A549 (cell line): ENCODE results near the gene EPB41L4B. TPM values are rescaled to one million over a fixed set of nuclear protein-coding genes. Genes with fewer than 3 reads are reported as not detected.

Experiments
- ATAC-seq, 2 experiments: fragments of 200-7000 bp in 1 of 2; fragments of >200 bp in 1 of 2; cut with Nextera tagmentation in 1 of 2; cut with Tn5 transposase in 1 of 2; 3 replicates each; pipeline versions ENCODE4 v1.8.0 to v1.9.1; 2018 to 2020; ENCODE audit warnings: mild to moderate bottlenecking in 1 of 2, moderate library complexity in 1 of 2
- CTCF ChIA-PET: fragments of 300-600 bp; sonication (Branson Sonifier 250); formaldehyde crosslinking; extraction: SDS; loops from one replicate; lab custom pipeline; 2021; ENCODE audit warnings: antibody characterized with exemption, inconsistent platforms; lab: Yijun Ruan, JAX
- POLR2A ChIA-PET: fragments of 350-600 bp; formaldehyde crosslinking; extraction: SDS; loops from one replicate; lab custom pipeline; 2021; ENCODE audit warnings: antibody characterized with exemption, inconsistent platforms; lab: Yijun Ruan, JAX
- DNase-seq, 2 experiments: peaks; one replicate each; pipeline versions ENCODE4 v3.0.0 to v3.0.0-alpha.2; 2011 to 2016; ENCODE audit warnings: low read depth in 1 of 2, low spot score in 1 of 2
- FAIRE-seq: peaks from 2 replicates; lab custom pipeline; 2011; peaks lifted over from hg19 to GRCh38; lab: Jason Lieb, UNC
- H3K27ac ChIP-seq, 2 experiments: fragments of >200 bp; sonication (Bioruptor Twin); formaldehyde crosslinking; 3 replicates each; pipeline ENCODE4 v1.5.1; 2016 to 2017
- H3K4me1 ChIP-seq: fragments of >200 bp; sonication (Bioruptor Twin); formaldehyde crosslinking; 3 replicates; pipeline ENCODE4 v1.6.1; 2016
- H3K4me2 ChIP-seq: fragments of >200 bp; sonication (Bioruptor Twin); formaldehyde crosslinking; 3 replicates; pipeline ENCODE4 v1.6.1; 2016
- H3K4me3 ChIP-seq: fragments of >200 bp; sonication (Bioruptor Twin); formaldehyde crosslinking; 3 replicates; pipeline ENCODE4 v1.5.1; 2016
- H3K9me3 ChIP-seq: fragments of >200 bp; sonication (Bioruptor Twin); formaldehyde crosslinking; 3 replicates; pipeline ENCODE4 v1.6.1; 2016
- BHLHE40 ChIP-seq: IDR thresholded peaks from 2 replicates; pipeline ENCODE4 v1.6.1; 2012; ENCODE audit warnings: low read depth, low read length, inconsistent platforms
- CBX2 ChIP-seq: fragments of 200-600 bp; sonication (generic); IDR thresholded peaks from 2 replicates; pipeline ENCODE4 v1.6.1; 2016; ENCODE audit warnings: low read depth, mild to moderate bottlenecking, borderline replicate concordance
- CBX8 ChIP-seq: fragments of 200-600 bp; sonication (generic); IDR thresholded peaks from 2 replicates; pipeline ENCODE4 v1.6.1; 2016
- CEBPB ChIP-seq, 2 experiments: fragments of >200 bp in 1 of 2; sonication (Bioruptor Twin) in 1 of 2; formaldehyde crosslinking in 1 of 2; IDR thresholded peaks; 2 replicates each; pipeline ENCODE4 v1.6.1; 2012 to 2016
- CHD4 ChIP-seq: fragments of 200-600 bp; sonication (generic); IDR thresholded peaks from 2 replicates; pipeline ENCODE4 v1.6.1; 2016; ENCODE audit warnings: antibody characterized with exemption, mild to moderate bottlenecking, borderline replicate concordance
- EHF ChIP-seq: fragments of 250-450 bp; sonication (Bioruptor Pico); IDR thresholded peaks from 2 replicates; pipeline ENCODE4 v1.5.0; 2020; ENCODE audit warnings: mild to moderate bottlenecking
- GATA3 ChIP-seq: IDR thresholded peaks from 2 replicates; pipeline ENCODE4 v1.6.1; 2012; ENCODE audit warnings: borderline replicate concordance
- HOXB13 ChIP-seq: fragments of 250-450 bp; sonication (Bioruptor Pico); IDR thresholded peaks from 2 replicates; pipeline ENCODE4 v1.5.0; 2020; ENCODE audit warnings: low read depth, mild to moderate bottlenecking, moderate library complexity
- JUN ChIP-seq, 2 experiments: fragments of >200 bp; sonication (Bioruptor Twin); formaldehyde crosslinking; IDR thresholded peaks; 2 replicates in 1 of 2; 3 replicates in 1 of 2; pipeline ENCODE4 v1.6.1; 2016 to 2017
- KDM5A ChIP-seq: fragments of 200-600 bp; sonication (generic); IDR thresholded peaks from 2 replicates; pipeline ENCODE4 v1.6.1; 2016; ENCODE audit warnings: antibody characterized with exemption, mild to moderate bottlenecking
- MAFK ChIP-seq: fragments of 450-650 bp; IDR thresholded peaks from 2 replicates; pipeline ENCODE4 v1.6.1; 2014; ENCODE audit not compliant: partially characterized antibody
- PHF8 ChIP-seq: fragments of 200-600 bp; sonication (generic); IDR thresholded peaks from 2 replicates; pipeline ENCODE4 v1.6.1; 2016; ENCODE audit warnings: low read depth, mild to moderate bottlenecking, antibody characterized with exemption, moderate library complexity, borderline replicate concordance
- POLR2AphosphoS2 ChIP-seq: conservative IDR thresholded peaks from 2 replicates; pipeline ENCODE4 v1.6.1; 2012; ENCODE audit warnings: low read length, improper control_type of control experiment, inconsistent platforms
- RAD21 ChIP-seq, 2 experiments: fragments of >200 bp in 1 of 2; sonication (Bioruptor Twin) in 1 of 2; formaldehyde crosslinking in 1 of 2; IDR thresholded peaks in 1 of 2; conservative IDR thresholded peaks in 1 of 2; 2 replicates in 1 of 2; 3 replicates in 1 of 2; pipeline ENCODE4 v1.6.1; 2012 to 2018; ENCODE audit warnings: inconsistent platforms in 1 of 2
- RCOR1 ChIP-seq: fragments of 150-350 bp; IDR thresholded peaks from 2 replicates; pipeline ENCODE4 v1.6.1; 2014; ENCODE audit warnings: antibody characterized with exemption, low read length, low read depth
- RNF2 ChIP-seq: fragments of 200-600 bp; sonication (generic); IDR thresholded peaks from 2 replicates; pipeline ENCODE4 v1.6.1; 2016; ENCODE audit warnings: low read depth, mild to moderate bottlenecking, antibody characterized with exemption, moderate library complexity, borderline replicate concordance
- SMC3 ChIP-seq: fragments of >200 bp; sonication (Bioruptor Twin); formaldehyde crosslinking; IDR thresholded peaks from 3 replicates; pipeline ENCODE4 v1.6.1; 2018; ENCODE audit warnings: inconsistent platforms
- TFCP2L1 ChIP-seq: fragments of 250-450 bp; sonication (Bioruptor Pico); IDR thresholded peaks from 2 replicates; pipeline ENCODE4 v1.5.0; 2021; ENCODE audit warnings: mild to moderate bottlenecking
- ZC3H11A ChIP-seq: fragments of 450-650 bp; IDR thresholded peaks from 2 replicates; pipeline ENCODE4 v1.6.1; 2014; ENCODE audit warnings: antibody characterized with exemption, mild to moderate bottlenecking
- ZFP36 ChIP-seq: fragments of 450-650 bp; IDR thresholded peaks from 2 replicates; pipeline ENCODE4 v1.6.1; 2014; ENCODE audit warnings: borderline replicate concordance; ENCODE audit not compliant: partially characterized antibody
- WGBS: methylation state at CpG from one replicate; pipeline ENCODE4 v1.1.6; 2017; ENCODE audit errors: missing lambda C conversion rate; 5-methylcytosine and 5-hydroxymethylcytosine counted together
- polyA plus RNA-seq, 4 experiments: library from polyadenylated mRNA; depleted of rRNA in 3 of 4; stranded (reverse); fragments of >200 nt; fragmentation: RNase III in 1 of 4; extraction: RNeasy Plus Mini Kit Qiagen cat#74134 plus additional on column Dnase treatment in 1 of 4; gene quantifications; 2 replicates in 3 of 4; 3 replicates in 1 of 4; pipeline ENCODE4 v1.2.3, GENCODE V29; 2011 to 2017
- TF ChIP-seq, protein P1 (sequence below): IDR thresholded peaks from 2 replicates; pipeline ENCODE4 v1.6.1; 2012
- TF ChIP-seq, protein P2 (sequence below): fragments of >200 bp; sonication (Bioruptor Twin); formaldehyde crosslinking; IDR thresholded peaks from 3 replicates; pipeline ENCODE4 v1.6.1; 2016

The EPB41L4B gene
- polyA plus RNA-seq, 2 of the 4 experiments (the other 2 are of a cell fraction) = 7.9 to 22.0 TPM

DNA sequence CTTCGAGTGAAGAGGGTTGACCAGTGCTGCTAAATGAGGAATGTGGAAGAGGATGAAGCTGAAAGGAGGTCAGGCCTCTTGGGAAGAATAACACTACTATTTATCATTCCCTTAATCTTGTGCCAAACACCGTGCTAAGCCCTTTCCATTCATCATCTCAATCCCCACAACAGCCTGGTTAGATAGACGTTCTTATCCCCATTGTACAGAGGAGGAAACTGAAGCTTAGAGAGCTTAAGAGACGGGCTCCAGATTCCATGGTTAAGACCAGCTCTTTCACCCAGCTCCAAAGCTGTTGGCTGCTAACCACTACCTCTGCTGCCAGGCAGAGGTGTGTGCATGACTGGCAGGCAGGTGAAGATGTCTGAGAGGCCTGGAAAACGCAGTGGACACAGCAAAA, 868 bp upstream of the EPB41L4B start:
- peak overlapping the region; percentile 84 to 93; a peak in 5 of 6 replicates for H3K27ac ChIP-seq
- FAIRE-seq = no peak
- no peak overlapping the region for H3K4me3 ChIP-seq
- H3K4me2 ChIP-seq = no peak overlapping the region
- peaks cover 40% of the 10 kb centered on the region for H3K4me1 ChIP-seq
- ChIA-PET POLR2A (no interaction called here), CTCF (interaction anchor here (0.7 to 2.9 kb wide), 28 partner anchors 8 to 234 kb away, joined by 3 to 22 read pairs (median 4); no protein-coding TSS in a partner anchor)
- no peak for DNase-seq
- TF ChIP-seq HOXB13 (CRISPR knock-in tag) (no peak), POLR2AphosphoS2 (no peak), PHF8 (no peak), KDM5A (no peak), CEBPB (IDR thresholded peaks at IDR 0.05) (no peak), ZC3H11A (no peak), EHF (no peak), RCOR1 (no peak), JUN (IDR thresholded peaks at IDR 0.05) (no peak), CHD4 (no peak), TFCP2L1 (CRISPR knock-in tag) (no peak)
- TF ChIP-seq, protein P1, sequence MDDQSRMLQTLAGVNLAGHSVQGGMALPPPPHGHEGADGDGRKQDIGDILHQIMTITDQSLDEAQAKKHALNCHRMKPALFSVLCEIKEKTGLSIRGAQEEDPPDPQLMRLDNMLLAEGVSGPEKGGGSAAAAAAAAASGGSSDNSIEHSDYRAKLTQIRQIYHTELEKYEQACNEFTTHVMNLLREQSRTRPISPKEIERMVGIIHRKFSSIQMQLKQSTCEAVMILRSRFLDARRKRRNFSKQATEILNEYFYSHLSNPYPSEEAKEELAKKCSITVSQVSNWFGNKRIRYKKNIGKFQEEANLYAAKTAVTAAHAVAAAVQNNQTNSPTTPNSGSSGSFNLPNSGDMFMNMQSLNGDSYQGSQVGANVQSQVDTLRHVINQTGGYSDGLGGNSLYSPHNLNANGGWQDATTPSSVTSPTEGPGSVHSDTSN = no peak
- no peaks in the 10 kb centered on the region for H3K9me3 ChIP-seq
- WGBS = 68% methylated on average over 5 of the region's 5 CpGs
- ATAC-seq = no peak

DNA sequence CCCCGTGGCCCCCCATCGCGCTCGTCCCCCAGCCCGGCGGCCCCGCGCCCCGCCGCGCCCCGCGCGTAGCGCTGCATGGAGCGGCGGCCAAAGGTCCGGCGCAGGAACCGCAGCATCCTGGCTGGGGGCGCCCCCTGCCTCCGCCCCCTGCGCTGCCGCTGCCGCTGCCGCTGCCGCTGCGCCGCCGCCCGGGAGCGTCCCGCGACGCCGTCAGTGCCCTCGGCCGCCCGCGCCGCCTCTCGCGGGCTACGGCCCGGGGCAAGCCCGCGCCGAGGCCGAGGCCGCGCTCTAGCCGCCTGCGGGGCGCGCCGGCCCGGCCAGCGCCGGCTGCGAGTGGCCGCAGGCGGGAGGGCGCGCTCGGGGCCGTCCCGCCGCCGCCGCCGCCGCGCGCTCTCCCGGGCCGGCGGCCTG, 523 bp downstream of the EPB41L4B start:
- CTCF ChIA-PET = interaction anchor here (0.9 to 6.2 kb wide), 8 partner anchors 10 to 420 kb away, joined by 3 to 58 read pairs (median 4); no protein-coding TSS in a partner anchor
- no peak for DNase-seq
- Histone ChIP-seq H3K9me3 (no peaks in the 10 kb centered on the region), H3K4me1 (peaks cover 46% of the 10 kb centered on the region), H3K4me3 (peak overlapping the region; percentile 85), H3K4me2 (peak overlapping the region; percentile 93), H3K27ac (peak overlapping the region; percentile 84 to 93)
- no peak for FAIRE-seq
- peak in 1 of 2 experiments; percentile 48; a peak in 3 of 6 replicates for ATAC-seq
- no CpG with 5 or more reads among the region's 77 CpGs for WGBS
- POLR2A ChIA-PET = no interaction called here
- TF ChIP-seq SMC3 (peak; percentile 42; the same call in 1 of the 3 replicates), CBX2 (no peak), ZFP36 (no peak), RAD21 (conservative IDR thresholded peaks at IDR 0.05 in 1 of 2, IDR thresholded peaks at IDR 0.05 in 1 of 2) (peak in 1 of 2 experiments; percentile 18; a peak in 1 of 5 replicates), CEBPB (IDR thresholded peaks at IDR 0.05) (no peak), GATA3 (no peak)

DNA sequence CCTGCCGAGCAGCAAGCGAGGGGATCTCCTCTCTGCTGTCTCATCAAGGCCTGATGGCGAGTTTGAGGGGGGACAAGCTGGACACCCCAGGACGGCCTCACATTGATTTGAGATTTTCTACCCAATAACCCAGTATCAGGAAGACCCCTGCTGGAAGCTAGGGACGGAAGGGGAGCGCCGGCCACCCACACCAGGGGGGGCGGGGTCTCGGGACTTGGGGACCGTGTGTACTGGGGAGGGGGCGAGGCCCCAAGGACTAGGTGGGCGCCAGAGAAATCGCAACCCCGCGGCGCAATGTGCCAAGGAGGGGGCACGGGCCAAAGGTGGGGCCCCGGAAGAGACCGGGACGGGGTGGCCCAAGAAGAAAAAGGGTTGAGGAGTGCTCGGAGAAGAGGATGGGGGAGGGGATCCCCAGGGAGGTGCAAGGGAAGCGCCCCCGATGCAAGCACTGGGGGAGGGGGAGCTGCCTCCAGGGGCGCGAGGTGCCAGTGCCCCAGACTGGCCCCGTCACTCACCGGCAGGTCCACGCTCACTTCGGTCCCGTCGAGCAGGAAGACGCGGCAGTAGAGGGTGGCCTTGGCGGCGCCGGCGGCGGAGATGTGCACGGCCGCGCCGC, 1.1 kb downstream of the EPB41L4B start:
- CTCF ChIA-PET = interaction anchor here (0.5 to 6.2 kb wide), 18 partner anchors 9 to 870 kb away, joined by 3 to 58 read pairs (median 4); no protein-coding TSS in a partner anchor
- peak overlapping the region; percentile 84 to 93 for H3K27ac ChIP-seq
- peak in 1 of 2 experiments; percentile 6; a peak in 1 of 6 replicates for ATAC-seq

More for the DNA sequence above, 1.1 kb downstream of the EPB41L4B start:
- DNase-seq (no peak), FAIRE-seq (no peak)
- Histone ChIP-seq H3K4me2 (peak overlapping the region; percentile 93), H3K4me1 (peaks cover 52% of the 10 kb centered on the region), H3K4me3 (peak overlapping the region; percentile 85), H3K9me3 (no peaks in the 10 kb centered on the region)
- POLR2A ChIA-PET = no interaction called here
- TF ChIP-seq RNF2 = no peak
- TF ChIP-seq, protein P2, sequence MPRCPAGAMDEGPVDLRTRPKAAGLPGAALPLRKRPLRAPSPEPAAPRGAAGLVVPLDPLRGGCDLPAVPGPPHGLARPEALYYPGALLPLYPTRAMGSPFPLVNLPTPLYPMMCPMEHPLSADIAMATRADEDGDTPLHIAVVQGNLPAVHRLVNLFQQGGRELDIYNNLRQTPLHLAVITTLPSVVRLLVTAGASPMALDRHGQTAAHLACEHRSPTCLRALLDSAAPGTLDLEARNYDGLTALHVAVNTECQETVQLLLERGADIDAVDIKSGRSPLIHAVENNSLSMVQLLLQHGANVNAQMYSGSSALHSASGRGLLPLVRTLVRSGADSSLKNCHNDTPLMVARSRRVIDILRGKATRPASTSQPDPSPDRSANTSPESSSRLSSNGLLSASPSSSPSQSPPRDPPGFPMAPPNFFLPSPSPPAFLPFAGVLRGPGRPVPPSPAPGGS = no peak
- TF ChIP-seq KDM5A = no peak
- TF ChIP-seq RAD21 (conservative IDR thresholded peaks at IDR 0.05 in 1 of 2, IDR thresholded peaks at IDR 0.05 in 1 of 2) = peak in 1 of 2 experiments; percentile 26; a peak in 1 of 5 replicates
- TF ChIP-seq CBX8 = no peak
- no peak for TF ChIP-seq SMC3
- TF ChIP-seq MAFK = no peak
- no peak for TF ChIP-seq BHLHE40
- TF ChIP-seq CBX2 = no peak
- WGBS = 17% methylated on average over 21 of the region's 42 CpGs
